SHP77 (cell line): ENCODE measurements around the gene RBM18.

Experiments
- DNase-seq, 2 experiments: peaks; one replicate each; lab custom pipeline; 2025; lab: John Stamatoyannopoulos, UW

RBM18 gene

DNA sequence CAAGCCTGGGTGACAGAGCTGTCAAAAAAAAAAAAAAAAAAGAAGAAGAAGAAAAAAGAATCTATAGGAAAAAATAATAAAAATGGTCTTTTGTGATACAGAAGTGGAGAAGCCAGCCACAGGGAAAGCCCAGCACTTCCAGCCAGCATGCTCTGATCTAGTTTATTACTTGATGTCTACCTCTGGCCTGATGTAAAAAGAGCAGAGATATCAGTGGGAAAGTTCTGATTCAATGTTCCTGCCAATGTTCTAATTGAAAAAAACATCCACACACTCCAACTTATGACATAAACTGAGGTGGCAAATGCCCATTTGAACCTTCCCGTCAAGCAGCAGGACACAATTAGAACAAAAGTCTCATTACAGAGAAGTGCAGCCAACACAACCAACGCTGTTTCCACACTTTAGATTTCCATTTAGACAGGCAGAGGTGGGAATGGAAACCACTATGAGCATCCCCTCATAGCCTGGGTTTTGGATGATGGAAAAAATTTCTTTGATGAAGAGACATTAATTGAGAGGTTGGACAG lies 5.7 kb downstream of the RBM18 start:
- no peak for DNase-seq

DNA sequence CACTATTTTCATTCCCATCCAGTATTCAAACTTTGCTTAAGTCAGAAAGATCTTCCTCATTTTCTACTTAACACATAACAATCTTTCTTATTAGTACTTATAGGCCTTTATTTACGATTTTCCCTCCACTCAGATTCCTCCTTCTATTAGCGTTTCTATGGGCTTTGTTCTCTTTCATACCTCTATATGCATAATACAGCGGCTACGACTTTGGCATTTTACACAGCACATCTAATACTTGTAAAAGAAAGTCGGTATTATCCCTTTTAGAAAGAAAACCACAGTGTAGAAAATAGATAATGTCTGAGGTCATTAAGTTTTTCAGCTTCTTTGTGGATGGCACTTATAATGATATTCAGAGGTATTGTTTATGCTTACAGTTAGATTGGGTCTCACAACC lies 8.4 kb downstream of the RBM18 start:
- no peak for DNase-seq

DNA sequence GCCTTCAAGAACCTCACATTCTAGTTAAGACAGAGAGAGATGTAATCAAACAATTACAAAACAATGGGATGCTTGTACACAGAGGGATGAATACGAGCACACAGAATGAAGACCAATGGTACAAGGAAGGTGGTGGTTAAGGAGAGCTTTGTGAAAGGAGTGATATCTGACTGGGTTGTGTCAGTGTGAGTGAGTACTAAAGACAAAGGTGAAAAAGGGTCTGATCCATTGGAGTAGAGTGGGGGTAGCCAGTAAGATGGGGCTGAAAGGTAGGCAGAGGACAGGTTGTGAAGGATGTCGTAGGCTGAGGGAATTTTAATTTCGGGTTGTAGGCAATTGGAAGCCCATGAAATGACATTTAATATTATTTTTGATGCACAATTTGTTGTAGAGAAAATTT lies 9.9 kb downstream of the RBM18 start:
- DNase-seq, result no peak

DNA sequence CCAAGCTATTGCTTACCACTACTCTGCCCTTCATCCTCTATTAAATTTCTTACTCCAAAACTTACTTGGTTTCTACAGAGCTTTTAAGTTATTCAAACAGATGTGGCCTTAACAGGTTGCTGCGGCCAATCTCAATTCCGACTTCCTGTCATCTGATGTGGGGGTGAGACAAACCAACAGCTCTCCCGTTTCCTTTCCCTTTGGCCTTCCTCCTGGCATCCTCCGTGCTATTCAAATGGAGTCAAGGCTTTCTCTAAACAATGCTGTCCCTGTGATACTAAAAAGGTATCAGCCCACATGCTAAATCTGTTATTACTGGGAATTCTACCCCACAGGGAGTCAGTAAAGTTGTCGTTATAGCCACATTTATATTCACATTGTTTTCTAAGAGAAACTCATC lies 11.8 kb downstream of the RBM18 start:
- DNase-seq, result no peak

DNA sequence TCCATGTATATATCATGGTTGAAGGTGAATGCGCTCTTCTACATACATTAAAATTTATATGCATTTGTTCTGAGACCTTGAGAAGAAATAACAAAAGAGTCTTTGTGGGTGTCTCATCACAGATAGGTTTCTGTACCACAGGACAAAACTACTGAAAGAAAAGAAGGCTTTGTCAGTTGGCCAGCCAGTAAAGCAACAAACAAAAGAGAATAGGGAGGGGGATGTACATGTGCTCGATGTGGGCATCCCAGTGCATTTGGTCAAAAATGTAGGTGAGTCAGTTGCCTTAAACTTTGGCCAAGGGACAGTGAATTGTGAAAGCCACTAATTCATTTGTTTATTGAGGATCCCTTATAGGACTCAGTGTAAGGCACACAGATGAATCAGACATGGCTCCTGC lies 13.3 kb downstream of the RBM18 start:
- DNase-seq, result no peak

DNA sequence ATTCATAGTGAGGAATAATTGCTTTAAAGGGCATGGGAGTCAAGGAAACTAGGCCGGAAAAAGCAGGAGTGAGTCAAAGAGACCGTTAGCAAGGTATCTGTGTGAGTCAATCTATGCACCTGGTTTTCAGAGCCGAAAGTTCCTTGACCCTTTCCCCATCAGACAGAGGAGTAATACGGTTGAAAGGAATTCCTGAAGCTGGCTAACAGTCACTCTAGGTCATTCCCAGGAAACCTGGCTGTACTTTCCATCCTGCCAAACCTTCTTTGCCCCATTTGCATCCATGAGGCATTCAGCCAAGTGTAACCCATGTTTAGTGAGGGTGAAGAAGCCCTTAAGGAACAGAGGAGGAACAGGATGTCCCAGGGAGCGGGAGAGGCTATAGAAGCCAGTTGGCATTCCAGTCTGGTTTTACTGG lies 16.2 kb downstream of the RBM18 start:
- no peak for DNase-seq

DNA sequence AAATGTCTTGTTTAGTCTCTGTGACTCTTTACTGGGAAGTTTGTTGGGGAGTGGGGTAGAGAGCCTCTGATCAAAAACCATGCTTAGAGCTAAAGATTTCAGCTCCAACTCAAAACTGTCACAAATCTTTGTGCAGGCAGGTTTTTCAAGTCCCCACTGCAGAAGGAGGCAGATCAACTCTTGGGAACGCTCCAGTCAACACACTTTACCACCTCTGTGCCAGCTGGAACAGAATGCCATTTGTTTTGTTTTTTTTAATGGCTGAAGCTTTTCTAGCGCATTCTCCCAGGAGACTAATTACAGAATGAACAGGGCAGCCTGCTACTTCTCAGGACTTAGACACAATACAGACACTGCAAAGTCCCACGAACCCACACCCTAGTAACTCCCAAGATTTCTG lies 18.0 kb downstream of the RBM18 start:
- no peak for DNase-seq

DNA sequence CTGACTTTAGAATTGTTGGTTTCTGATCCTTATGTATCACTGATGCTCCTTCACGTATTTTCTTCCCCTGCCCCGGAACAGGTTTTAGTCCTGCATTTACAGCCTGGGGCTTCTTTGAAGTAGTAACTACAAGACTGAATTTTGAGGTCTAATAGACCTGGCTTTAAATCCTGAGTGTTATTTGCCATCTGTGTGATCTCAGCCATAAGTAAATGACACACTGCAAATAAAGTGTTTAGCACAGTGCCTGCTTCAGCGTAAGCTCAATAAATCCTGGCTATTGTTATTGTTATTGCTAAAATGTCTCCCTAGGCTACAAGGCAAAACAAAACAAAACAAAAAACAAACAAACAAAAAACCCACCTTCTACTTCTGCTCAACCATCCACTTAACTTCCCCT lies 20.3 kb downstream of the RBM18 start:
- DNase-seq, result no peak

GRCh38 chr9:122239722-122240121 lies 24.9 kb downstream of the RBM18 start:
- DNase-seq, result no peak

GRCh38 chr9:122236681-122237080 lies 28.0 kb downstream of the RBM18 start:
- DNase-seq, result no peak

- DNase-seq, result no peak
Observed at GRCh38 chr9:122234022-122234748, 30.5 kb downstream of the RBM18 start.

GRCh38 chr9:122232796-122233306 lies 31.8 kb downstream of the RBM18 start:
- no peak for DNase-seq

- no peak for DNase-seq
Observed at GRCh38 chr9:122229485-122229837, 35.2 kb downstream of the RBM18 start.

- DNase-seq, result no peak
Observed at GRCh38 chr9:122228568-122229484, 35.8 kb downstream of the RBM18 start, which contains the start of gene LHX6. LHX6 (minus strand) TSS chr9:122228957; CDS start chr9:122228740, 217 bp downstream.

- DNase-seq, result no peak
Observed at GRCh38 chr9:122228191-122228567, 36.5 kb downstream of the RBM18 start.

GRCh38 chr9:122227575-122227900 lies 37.1 kb downstream of the RBM18 start:
- DNase-seq, result no peak

GRCh38 chr9:122226758-122227574 lies 37.7 kb downstream of the RBM18 start:
- DNase-seq, result no peak

- no peak for DNase-seq
Observed at GRCh38 chr9:122226142-122226757, 38.4 kb downstream of the RBM18 start.

- DNase-seq, result no peak
Observed at GRCh38 chr9:122225312-122226141, 39.1 kb downstream of the RBM18 start.

GRCh38 chr9:122223435-122223834 lies 41.2 kb downstream of the RBM18 start:
- DNase-seq, result no peak

DNA sequence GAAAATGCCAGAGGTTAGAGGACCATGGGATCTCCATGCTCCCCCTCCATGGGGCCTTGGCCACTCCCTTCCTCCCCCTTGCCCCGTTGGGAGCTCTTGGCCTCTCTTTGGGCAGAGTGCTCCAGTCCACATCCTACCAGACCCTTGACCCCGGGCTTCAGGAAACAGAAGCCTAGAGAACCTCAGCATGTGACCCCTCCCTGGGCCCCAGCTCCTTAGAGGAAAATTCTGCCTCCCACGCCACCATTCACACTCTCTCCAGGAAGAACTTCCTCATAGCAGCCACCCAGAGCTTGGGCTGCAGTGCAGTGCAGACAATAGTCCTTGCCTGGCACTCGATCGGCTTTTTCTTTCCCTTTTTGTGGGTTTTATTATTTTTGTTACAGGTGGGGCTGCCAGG lies 41.8 kb downstream of the RBM18 start:
- DNase-seq, result no peak
